Neural crest cell (in vitro differentiated cells): Measurements from ENCODE around the gene NUP210. TPM values are rescaled to one million over a fixed set of nuclear protein-coding genes. Genes with fewer than 3 reads are reported as not detected.

Source experiments
- DNase-seq: peaks from one replicate; pipeline ENCODE4 v3.0.0; 2021; ENCODE audit warnings: low read depth, mixed read lengths, low spot score
- H3K27ac Mint-ChIP-seq: one replicate; pipeline ENCODE4 v1.8.0; 2021; ENCODE audit warnings: mild to moderate bottlenecking, mixed read lengths; ENCODE audit not compliant: unreplicated experiment
- H3K27me3 Mint-ChIP-seq: 2 replicates; pipeline ENCODE4 v1.8.0; 2021; ENCODE audit warnings: low read depth, mild to moderate bottlenecking, mixed read lengths
- H3K36me3 Mint-ChIP-seq: 2 replicates; pipeline ENCODE4 v1.8.0; 2021; ENCODE audit warnings: low read depth, mild to moderate bottlenecking, mixed read lengths
- H3K4me1 Mint-ChIP-seq: 2 replicates; pipeline ENCODE4 v1.8.0; 2021; ENCODE audit warnings: mixed read lengths
- H3K4me3 Mint-ChIP-seq: one replicate; pipeline ENCODE4 v1.8.0; 2021; ENCODE audit warnings: mild to moderate bottlenecking, mixed read lengths
- H3K9me3 Mint-ChIP-seq: 2 replicates; pipeline ENCODE4 v1.8.0; 2021; ENCODE audit warnings: mixed read lengths
- total RNA-seq: library from RNA; stranded (reverse); gene quantifications from 2 replicates; pipeline ENCODE4 v1.2.1, GENCODE V29; 2021
- TF ChIP-seq, protein P1 (sequence below): fragments of 200-600 bp; sonication (generic); conservative IDR thresholded peaks from 2 replicates; pipeline ENCODE4 v1.5.0; 2021; ENCODE audit warnings: antibody characterized with exemption, mild to moderate bottlenecking

The NUP210 gene
- total RNA-seq, 1 donor from 2014 or later = 59.4 TPM

DNA sequence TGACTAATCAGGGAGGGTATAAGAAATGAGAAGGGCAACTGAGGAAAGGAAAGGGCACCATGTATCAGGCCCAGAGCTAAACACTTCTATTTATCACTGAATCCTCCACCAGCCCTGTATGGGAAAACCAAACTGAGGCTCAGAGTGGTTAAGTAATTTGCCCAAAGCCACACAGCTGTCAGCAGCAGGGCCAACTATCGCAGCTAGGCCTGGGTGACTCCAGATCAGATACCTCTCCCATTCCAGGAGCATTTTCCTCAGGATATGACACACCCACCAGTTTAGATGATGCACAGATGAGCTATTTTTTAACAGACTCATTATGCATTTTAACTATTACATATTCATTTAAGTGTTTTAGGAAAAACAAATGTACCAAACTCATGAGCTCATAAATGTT lies 14.5 kb downstream of the NUP210 start:
- H3K4me3 Mint-ChIP-seq = no peak overlapping the region
- H3K9me3 Mint-ChIP-seq = peaks cover 5% of the 10 kb centered on the region
- TF ChIP-seq, protein P1, sequence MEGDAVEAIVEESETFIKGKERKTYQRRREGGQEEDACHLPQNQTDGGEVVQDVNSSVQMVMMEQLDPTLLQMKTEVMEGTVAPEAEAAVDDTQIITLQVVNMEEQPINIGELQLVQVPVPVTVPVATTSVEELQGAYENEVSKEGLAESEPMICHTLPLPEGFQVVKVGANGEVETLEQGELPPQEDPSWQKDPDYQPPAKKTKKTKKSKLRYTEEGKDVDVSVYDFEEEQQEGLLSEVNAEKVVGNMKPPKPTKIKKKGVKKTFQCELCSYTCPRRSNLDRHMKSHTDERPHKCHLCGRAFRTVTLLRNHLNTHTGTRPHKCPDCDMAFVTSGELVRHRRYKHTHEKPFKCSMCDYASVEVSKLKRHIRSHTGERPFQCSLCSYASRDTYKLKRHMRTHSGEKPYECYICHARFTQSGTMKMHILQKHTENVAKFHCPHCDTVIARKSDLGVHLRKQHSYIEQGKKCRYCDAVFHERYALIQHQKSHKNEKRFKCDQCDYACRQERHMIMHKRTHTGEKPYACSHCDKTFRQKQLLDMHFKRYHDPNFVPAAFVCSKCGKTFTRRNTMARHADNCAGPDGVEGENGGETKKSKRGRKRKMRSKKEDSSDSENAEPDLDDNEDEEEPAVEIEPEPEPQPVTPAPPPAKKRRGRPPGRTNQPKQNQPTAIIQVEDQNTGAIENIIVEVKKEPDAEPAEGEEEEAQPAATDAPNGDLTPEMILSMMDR = no peak
- no peaks in the 10 kb centered on the region for H3K27me3 Mint-ChIP-seq
- H3K4me1 Mint-ChIP-seq = peaks cover 16% of the 10 kb centered on the region
- peaks cover 12% of the 10 kb centered on the region for H3K36me3 Mint-ChIP-seq
- DNase-seq = no peak
- no peak overlapping the region for H3K27ac Mint-ChIP-seq

DNA sequence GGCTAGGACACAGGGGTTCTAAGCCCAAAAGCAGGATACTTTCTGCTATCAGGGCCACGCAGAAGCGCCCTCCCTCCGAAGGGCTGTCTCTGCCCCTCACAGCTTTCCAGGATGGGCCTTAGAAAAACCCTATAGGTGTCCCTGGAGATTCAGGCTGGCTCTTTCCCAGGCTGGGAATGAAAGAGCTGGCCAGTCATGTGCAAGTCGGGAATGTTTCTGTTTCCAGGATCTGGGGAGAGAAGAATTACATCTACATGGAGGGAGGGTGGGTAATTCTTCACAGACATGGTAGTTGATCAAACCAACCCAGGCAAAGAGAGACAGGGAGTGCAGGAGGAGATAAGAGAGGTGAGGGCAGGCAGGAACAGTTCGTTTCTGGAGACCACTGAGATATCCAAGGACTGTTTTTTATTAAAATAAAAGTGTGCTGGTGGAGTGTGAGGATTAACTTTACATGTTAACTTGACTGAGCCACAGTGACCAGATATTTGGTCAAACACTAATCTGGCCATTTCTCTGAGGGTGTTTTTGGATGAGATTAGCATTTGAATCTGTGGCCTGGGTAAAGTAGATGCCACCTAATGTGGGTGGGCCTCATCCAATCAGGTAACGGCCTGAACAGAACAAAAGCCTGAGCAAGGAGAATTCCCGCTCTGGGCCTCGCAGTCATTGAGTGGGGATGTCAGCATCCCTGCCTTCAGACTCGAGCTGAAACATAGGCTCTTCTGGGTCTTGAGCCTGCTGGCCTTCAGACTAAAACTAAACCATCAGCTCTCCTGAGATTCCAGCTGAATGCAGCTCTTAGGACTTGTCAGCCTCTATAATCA lies 15.3 kb downstream of the NUP210 start:
- TF ChIP-seq, protein P1 = no peak
- Mint-ChIP-seq H3K4me3 (no peak overlapping the region), H3K9me3 (peaks cover 5% of the 10 kb centered on the region), H3K36me3 (peaks cover 12% of the 10 kb centered on the region), H3K4me1 (peaks cover 16% of the 10 kb centered on the region), H3K27ac (no peak overlapping the region), H3K27me3 (no peaks in the 10 kb centered on the region)
- DNase-seq = no peak

DNA sequence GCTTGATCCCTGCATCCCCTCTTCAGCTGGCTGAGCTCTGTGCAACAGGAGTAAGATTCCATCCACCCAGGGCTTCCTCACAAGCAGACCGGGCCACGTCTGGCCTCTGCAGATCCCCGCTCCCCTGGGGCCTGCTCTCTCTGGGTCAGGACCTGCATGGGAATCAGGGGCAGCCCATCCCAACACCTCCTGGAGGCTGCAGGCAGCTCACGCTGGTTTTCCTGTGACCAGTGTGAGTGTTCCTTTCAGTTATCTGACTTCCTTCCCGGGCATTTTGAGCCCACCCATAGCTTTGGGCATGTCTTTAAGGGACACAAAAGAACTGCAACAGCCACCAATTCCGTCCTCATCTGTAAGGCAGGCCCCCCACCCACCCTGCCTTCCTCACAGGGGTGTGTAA lies 16.3 kb downstream of the NUP210 start:
- H3K36me3 Mint-ChIP-seq = peaks cover 8% of the 10 kb centered on the region
- peaks cover 16% of the 10 kb centered on the region for H3K4me1 Mint-ChIP-seq
- H3K27me3 Mint-ChIP-seq = no peaks in the 10 kb centered on the region
- TF ChIP-seq, protein P1 = no peak
- DNase-seq = no peak
- peaks cover 5% of the 10 kb centered on the region for H3K9me3 Mint-ChIP-seq
- no peak overlapping the region for H3K4me3 Mint-ChIP-seq
- no peak overlapping the region for H3K27ac Mint-ChIP-seq

DNA sequence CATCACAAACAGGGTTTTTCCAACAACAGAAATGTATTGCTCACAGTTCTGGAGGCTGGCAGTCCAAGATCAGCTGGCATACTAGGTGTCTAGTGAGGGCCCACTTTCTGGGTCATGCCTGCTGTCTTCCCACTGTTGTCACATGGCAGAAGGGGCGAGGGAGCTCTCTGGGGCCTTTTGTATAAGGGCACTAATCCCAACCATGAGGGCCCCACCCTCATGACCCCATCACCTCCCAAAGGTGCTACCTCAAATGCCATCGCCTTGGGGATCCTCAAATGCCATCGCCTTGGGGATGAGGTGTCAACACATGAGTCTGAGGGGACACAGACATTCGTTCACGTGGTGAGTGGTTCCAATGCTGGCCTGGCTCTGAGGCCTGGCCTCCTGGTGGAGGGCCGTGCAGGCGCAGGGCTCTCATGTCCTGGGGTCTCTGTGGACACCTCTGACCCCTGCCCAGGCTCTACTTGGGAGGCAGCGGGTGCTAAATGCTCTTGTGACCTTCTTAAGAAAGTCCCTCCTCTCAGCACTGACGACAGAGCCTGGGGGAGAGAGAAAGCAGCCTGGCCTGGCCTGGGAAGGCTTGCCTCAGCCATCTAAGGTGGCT lies 16.8 kb downstream of the NUP210 start:
- Mint-ChIP-seq H3K27ac (no peak overlapping the region), H3K4me3 (no peak overlapping the region), H3K4me1 (peaks cover 16% of the 10 kb centered on the region), H3K27me3 (no peaks in the 10 kb centered on the region), H3K36me3 (peaks cover 7% of the 10 kb centered on the region), H3K9me3 (peaks cover 5% of the 10 kb centered on the region)
- TF ChIP-seq, protein P1 = no peak
- no peak for DNase-seq

DNA sequence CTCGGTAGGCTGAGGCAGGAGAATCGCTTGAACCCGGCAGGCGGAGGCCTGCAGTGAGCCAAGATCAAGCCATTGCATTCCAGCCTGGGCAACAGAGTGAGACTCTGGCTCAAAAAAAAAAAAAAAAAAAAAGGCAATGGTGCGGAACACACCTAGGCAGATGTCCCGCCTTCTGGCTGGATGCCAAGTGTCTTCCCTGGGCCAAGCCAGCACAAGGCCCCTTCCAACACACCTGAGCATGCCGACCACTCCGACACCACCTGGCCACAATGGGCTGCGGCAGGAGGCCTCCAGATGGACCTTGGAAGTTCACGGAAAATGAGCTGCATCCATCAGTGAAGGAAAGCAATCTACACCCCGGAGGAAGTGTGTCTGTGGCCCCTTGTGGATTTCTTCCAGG lies 19.0 kb downstream of the NUP210 start:
- Mint-ChIP-seq H3K4me3 (no peak overlapping the region), H3K36me3 (no peaks in the 10 kb centered on the region), H3K27me3 (no peaks in the 10 kb centered on the region), H3K27ac (no peak overlapping the region), H3K9me3 (no peaks in the 10 kb centered on the region), H3K4me1 (peaks cover 16% of the 10 kb centered on the region)
- TF ChIP-seq, protein P1 = no peak
- DNase-seq = no peak
